H9 (cell line): ENCODE results near the gene SHBG. TPM values are rescaled to one million over a fixed set of nuclear protein-coding genes. Genes with fewer than 3 reads are reported as not detected.
"Not testable (repeated sequence)": the region's sequence is repeated elsewhere in the genome, so short reads cannot be mapped to it uniquely, and the experiment has no call there.

ENCODE experiments used
- DNase-seq: peaks from one replicate; pipeline ENCODE4 v3.0.0-alpha.2; 2017
- H2AFZ ChIP-seq: one replicate; pipeline ENCODE4 v1.6.1; 2013; ENCODE audit warnings: mild to moderate bottlenecking, low read length, control low read depth, moderate library complexity
- H2AK5ac ChIP-seq: 2 replicates; pipeline ENCODE4 v1.6.1; 2013; ENCODE audit warnings: low read length, control low read depth, mixed read lengths; ENCODE audit not compliant: insufficient read length
- H2BK120ac ChIP-seq: one replicate; pipeline ENCODE4 v1.6.1; 2013; ENCODE audit warnings: low read depth, mild to moderate bottlenecking, low read length, control low read depth, inconsistent platforms; ENCODE audit not compliant: poor library complexity, severe bottlenecking
- H2BK12ac ChIP-seq: 2 replicates; pipeline ENCODE4 v1.6.1; 2013; ENCODE audit warnings: low read length, control low read depth, mixed read lengths, low read depth; ENCODE audit not compliant: insufficient read length
- H2BK15ac ChIP-seq: 2 replicates; pipeline ENCODE4 v1.6.1; 2013; ENCODE audit warnings: low read depth, low read length, control low read depth
- H2BK20ac ChIP-seq: one replicate; pipeline ENCODE4 v1.6.1; 2013; ENCODE audit warnings: low read depth, mild to moderate bottlenecking, low read length, control low read depth, inconsistent platforms; ENCODE audit not compliant: poor library complexity, severe bottlenecking
- H2BK5ac ChIP-seq: 2 replicates; pipeline ENCODE4 v1.6.1; 2013; ENCODE audit warnings: low read length, control low read depth, mixed read lengths; ENCODE audit not compliant: insufficient read length
- H3K14ac ChIP-seq: 2 replicates; pipeline ENCODE4 v1.6.1; 2013; ENCODE audit warnings: low read length, control low read depth; ENCODE audit not compliant: insufficient read depth
- H3K18ac ChIP-seq: 2 replicates; pipeline ENCODE4 v1.6.1; 2013; ENCODE audit warnings: low read depth, mild to moderate bottlenecking, mixed read lengths, low read length, control low read depth; ENCODE audit not compliant: insufficient read length
- H3K23ac ChIP-seq: 2 replicates; pipeline ENCODE4 v1.6.1; 2013; ENCODE audit warnings: low read length, control low read depth, mixed read lengths, low read depth; ENCODE audit not compliant: insufficient read length
- H3K23me2 ChIP-seq: 2 replicates; pipeline ENCODE4 v1.6.1; 2013; ENCODE audit warnings: low read depth, mild to moderate bottlenecking, mixed read lengths, low read length, control low read depth; ENCODE audit not compliant: insufficient read length, poor library complexity, severe bottlenecking
- H3K27ac ChIP-seq: 2 replicates; pipeline ENCODE4 v1.5.1; 2013; ENCODE audit warnings: low read length, control low read depth, mixed read lengths, low read depth; ENCODE audit not compliant: insufficient read length
- H3K27me3 ChIP-seq: 2 replicates; pipeline ENCODE4 v1.6.1; 2013; ENCODE audit warnings: low read length, control low read depth, inconsistent platforms; ENCODE audit not compliant: insufficient read depth
- H3K4ac ChIP-seq: 2 replicates; pipeline ENCODE4 v1.6.1; 2013; ENCODE audit warnings: low read depth, mild to moderate bottlenecking, control low read depth, inconsistent platforms, low read length, moderate library complexity
- H3K4me1 ChIP-seq: 2 replicates; pipeline ENCODE4 v1.6.1; 2013; ENCODE audit warnings: low read length, control low read depth, inconsistent platforms; ENCODE audit not compliant: insufficient read depth
- H3K4me2 ChIP-seq: 2 replicates; pipeline ENCODE4 v1.6.1; 2013; ENCODE audit warnings: low read length, control low read depth, mixed read lengths; ENCODE audit not compliant: insufficient read length, insufficient read depth
- H3K56ac ChIP-seq: 2 replicates; pipeline ENCODE4 v1.6.1; 2013; ENCODE audit warnings: low read depth, mild to moderate bottlenecking, mixed read lengths, low read length, control low read depth; ENCODE audit not compliant: insufficient read length
- H3K79me1 ChIP-seq: 2 replicates; pipeline ENCODE4 v1.6.1; 2013; ENCODE audit warnings: low read depth, mild to moderate bottlenecking, moderate library complexity, low read length, control low read depth, inconsistent platforms; ENCODE audit not compliant: insufficient read depth, poor library complexity, severe bottlenecking
- H3K79me2 ChIP-seq: 2 replicates; pipeline ENCODE4 v1.6.1; 2013; ENCODE audit warnings: low read length, control low read depth, inconsistent platforms; ENCODE audit not compliant: insufficient read depth
- H3K9ac ChIP-seq: 2 replicates; pipeline ENCODE4 v1.6.1; 2013; ENCODE audit warnings: low read length, control low read depth, mixed read lengths; ENCODE audit not compliant: insufficient read length; ENCODE audit errors: extremely low read depth
- H3K9me3 ChIP-seq: one replicate; pipeline ENCODE4 v1.6.1; 2013; ENCODE audit warnings: low read depth, low read length, inconsistent platforms; ENCODE audit not compliant: control insufficient read depth
- H3T11ph ChIP-seq: one replicate; pipeline ENCODE4 v1.6.1; 2013; ENCODE audit warnings: mild to moderate bottlenecking, low read length, control low read depth, inconsistent platforms
- H4K20me1 ChIP-seq: one replicate; pipeline ENCODE4 v1.6.1; 2013; ENCODE audit not compliant: control insufficient read depth, insufficient read length, insufficient read depth
- H4K5ac ChIP-seq: 2 replicates; pipeline ENCODE4 v1.6.1; 2013; ENCODE audit warnings: low read depth, mild to moderate bottlenecking, mixed read lengths, low read length, control low read depth; ENCODE audit not compliant: insufficient read length
- H4K8ac ChIP-seq: replicated peaks from 2 replicates; pipeline ENCODE4 v1.6.1; 2013; ENCODE audit warnings: low read length, control low read depth, mixed read lengths, low read depth; ENCODE audit not compliant: insufficient read length
- H4K91ac ChIP-seq: 2 replicates; pipeline ENCODE4 v1.6.1; 2013; ENCODE audit warnings: low read depth, mild to moderate bottlenecking, moderate library complexity, mixed read lengths, low read length, control low read depth; ENCODE audit not compliant: insufficient read length
- H3K27ac Mint-ChIP-seq, 3 experiments: 2 replicates in 2 of 3; 3 replicates in 1 of 3; pipeline ENCODE4 v1.8.0; 2020 to 2021; ENCODE audit warnings: mixed read lengths in 3 of 3, mild to moderate bottlenecking in 1 of 3, moderate library complexity in 1 of 3
- H3K27me3 Mint-ChIP-seq: 2 replicates; pipeline ENCODE4 v1.8.0; 2021; ENCODE audit warnings: low read depth, mild to moderate bottlenecking, moderate library complexity, mixed read lengths
- H3K36me3 Mint-ChIP-seq, 3 experiments: 2 replicates in 2 of 3; 3 replicates in 1 of 3; pipeline ENCODE4 v1.8.0; 2020 to 2021; ENCODE audit warnings: low read depth in 3 of 3, mixed read lengths in 3 of 3; ENCODE audit not compliant: insufficient read depth in 1 of 3
- H3K4me1 Mint-ChIP-seq, 2 experiments: 2 replicates each; pipeline ENCODE4 v1.8.0; 2020; ENCODE audit warnings: mixed read lengths in 2 of 2
- H3K4me3 Mint-ChIP-seq, 2 experiments: 2 replicates in 1 of 2; 3 replicates in 1 of 2; pipeline ENCODE4 v1.8.0; 2020 to 2021; ENCODE audit warnings: mild to moderate bottlenecking in 2 of 2, mixed read lengths in 2 of 2, moderate library complexity in 1 of 2
- H3K9me3 Mint-ChIP-seq, 2 experiments: 2 replicates in 1 of 2; 3 replicates in 1 of 2; pipeline ENCODE4 v1.8.0; 2020; ENCODE audit warnings: mild to moderate bottlenecking in 2 of 2, mixed read lengths in 2 of 2, moderate library complexity in 1 of 2
- WGBS: extraction: QIAGEN DNeasy Blood & Tissue Kit; methylation state at CpG from one replicate; pipeline ENCODE4 v1.1.7; 2013; ENCODE audit warnings: missing lambda C conversion rate, low lambda C conversion rate, mixed read lengths; ENCODE audit not compliant: insufficient read length; ENCODE audit errors: extremely low coverage; 5-methylcytosine and 5-hydroxymethylcytosine counted together
- total RNA-seq: library from RNA; stranded (reverse); gene quantifications from 2 replicates; pipeline ENCODE4 v1.2.1, GENCODE V29; 2021
- TF ChIP-seq, protein P1 (sequence below): fragments of 200-600 bp; sonication (generic); conservative IDR thresholded peaks from 3 replicates; pipeline ENCODE4 v1.8.0; 2021; ENCODE audit warnings: antibody characterized with exemption, mild to moderate bottlenecking

The SHBG gene
- total RNA-seq, 1 experiment from 2014 or later, result 1.6 TPM

- H3K14ac ChIP-seq, result no peak overlapping the region
- H3K27ac Mint-ChIP-seq, result peak overlapping the region in 2 of 3 experiments; percentile 55 to 87; a peak in 2 of 7 replicates
- H4K20me1 ChIP-seq, result no peaks in the 10 kb centered on the region
- no peak overlapping the region for H2BK120ac ChIP-seq
- H3K9ac ChIP-seq, result no peak overlapping the region
- no peaks in the 10 kb centered on the region for H3K79me1 ChIP-seq
- H4K5ac ChIP-seq, result no peak overlapping the region
- H4K91ac ChIP-seq, result no peak overlapping the region
- H4K8ac ChIP-seq, result no peak overlapping the region
- no peak overlapping the region for H3K18ac ChIP-seq
- no peak overlapping the region for H3K4me3 Mint-ChIP-seq
- no peak overlapping the region for H3K4me2 ChIP-seq
- no peaks in the 10 kb centered on the region for H3K27me3 Mint-ChIP-seq
- peaks cover 4 to 19% (median 15%) of the 10 kb centered on the region in 3 experiments for H3K36me3 Mint-ChIP-seq
- no peak overlapping the region for H2BK15ac ChIP-seq
- no peak overlapping the region for H2BK12ac ChIP-seq
- H3K27me3 ChIP-seq, result no peaks in the 10 kb centered on the region
- no peaks in the 10 kb centered on the region for H3K9me3 ChIP-seq
- H3K56ac ChIP-seq, result no peak overlapping the region
- peaks cover 8 to 10% of the 10 kb centered on the region in 2 experiments for H3K4me1 Mint-ChIP-seq
- H3K4me1 ChIP-seq, result no peaks in the 10 kb centered on the region
- H3K23me2 ChIP-seq, result peaks cover 8% of the 10 kb centered on the region
- no peaks in the 10 kb centered on the region for H3K79me2 ChIP-seq
- DNase-seq, result no peak
- H3T11ph ChIP-seq, result no peak overlapping the region
- TF ChIP-seq, protein P1, sequence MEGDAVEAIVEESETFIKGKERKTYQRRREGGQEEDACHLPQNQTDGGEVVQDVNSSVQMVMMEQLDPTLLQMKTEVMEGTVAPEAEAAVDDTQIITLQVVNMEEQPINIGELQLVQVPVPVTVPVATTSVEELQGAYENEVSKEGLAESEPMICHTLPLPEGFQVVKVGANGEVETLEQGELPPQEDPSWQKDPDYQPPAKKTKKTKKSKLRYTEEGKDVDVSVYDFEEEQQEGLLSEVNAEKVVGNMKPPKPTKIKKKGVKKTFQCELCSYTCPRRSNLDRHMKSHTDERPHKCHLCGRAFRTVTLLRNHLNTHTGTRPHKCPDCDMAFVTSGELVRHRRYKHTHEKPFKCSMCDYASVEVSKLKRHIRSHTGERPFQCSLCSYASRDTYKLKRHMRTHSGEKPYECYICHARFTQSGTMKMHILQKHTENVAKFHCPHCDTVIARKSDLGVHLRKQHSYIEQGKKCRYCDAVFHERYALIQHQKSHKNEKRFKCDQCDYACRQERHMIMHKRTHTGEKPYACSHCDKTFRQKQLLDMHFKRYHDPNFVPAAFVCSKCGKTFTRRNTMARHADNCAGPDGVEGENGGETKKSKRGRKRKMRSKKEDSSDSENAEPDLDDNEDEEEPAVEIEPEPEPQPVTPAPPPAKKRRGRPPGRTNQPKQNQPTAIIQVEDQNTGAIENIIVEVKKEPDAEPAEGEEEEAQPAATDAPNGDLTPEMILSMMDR, result no peak
- H3K4ac ChIP-seq, result no peak overlapping the region
- H3K23ac ChIP-seq, result no peak overlapping the region
- no peak overlapping the region for H2AK5ac ChIP-seq
- H2BK20ac ChIP-seq, result no peak overlapping the region
- H3K9me3 Mint-ChIP-seq, result no peaks in the 10 kb centered on the region
- H3K27ac ChIP-seq, result no peak overlapping the region
- no peak overlapping the region for H2AFZ ChIP-seq
- WGBS, result no CpG with 5 or more reads among the region's 5 CpGs
- H2BK5ac ChIP-seq, result no peak overlapping the region
Observed at GRCh38 chr17:7623661-7624060, 6.3 kb upstream of the SHBG start.

GRCh38 chr17:7625749-7626148 lies 4.2 kb upstream of the SHBG start:
- Mint-ChIP-seq H3K4me3 (peak overlapping the region in 1 of 2 experiments; percentile 94; a peak in 3 of 5 replicates), H3K36me3 (peaks cover 4 to 19% (median 15%) of the 10 kb centered on the region in 3 experiments), H3K4me1 (peaks cover 10 to 11% of the 10 kb centered on the region in 2 experiments)
- not testable (repeated sequence) for H3K23ac ChIP-seq, H3K79me1 ChIP-seq, H4K91ac ChIP-seq, H2AFZ ChIP-seq, H2BK120ac ChIP-seq, H3K23me2 ChIP-seq, H3K79me2 ChIP-seq, H3K14ac ChIP-seq, H3T11ph ChIP-seq, H2BK20ac ChIP-seq, H2AK5ac ChIP-seq, H3K18ac ChIP-seq, H3K27ac ChIP-seq, H3K27ac Mint-ChIP-seq, H4K8ac ChIP-seq, H3K4ac ChIP-seq, H4K20me1 ChIP-seq, H3K56ac ChIP-seq, H3K9ac ChIP-seq, H3K4me1 ChIP-seq, H3K4me2 ChIP-seq, H3K27me3 ChIP-seq, H3K9me3 Mint-ChIP-seq, H2BK15ac ChIP-seq, H2BK12ac ChIP-seq, H3K9me3 ChIP-seq, DNase-seq, H2BK5ac ChIP-seq, H3K27me3 Mint-ChIP-seq, H4K5ac ChIP-seq
- WGBS, result no CpG with 5 or more reads among the region's 16 CpGs
